Activated naive CD8-positive, alpha-beta T cell treated with anti-CD3 and anti-CD28 coated beads for 36 hours (primary cell): ENCODE data around the gene PTGFRN. TPM values are rescaled to one million over a fixed set of nuclear protein-coding genes. Genes with fewer than 3 reads are reported as not detected.

Experiments used
- DNase-seq: peaks from one replicate; pipeline ENCODE4 v3.0.0; 2021
- H3K27ac Mint-ChIP-seq: one replicate; pipeline ENCODE4 v1.8.0; 2022; ENCODE audit warnings: mild to moderate bottlenecking, moderate library complexity, mixed read lengths
- H3K27me3 Mint-ChIP-seq: one replicate; pipeline ENCODE4 v1.8.0; 2022; ENCODE audit warnings: mild to moderate bottlenecking, mixed read lengths
- H3K36me3 Mint-ChIP-seq: one replicate; pipeline ENCODE4 v1.8.0; 2021; ENCODE audit warnings: mild to moderate bottlenecking, mixed read lengths
- H3K4me1 Mint-ChIP-seq: one replicate; pipeline ENCODE4 v1.8.0; 2021; ENCODE audit warnings: mixed read lengths
- H3K4me3 Mint-ChIP-seq: one replicate; pipeline ENCODE4 v1.8.0; 2022; ENCODE audit warnings: mild to moderate bottlenecking, moderate library complexity, mixed read lengths
- H3K9me3 Mint-ChIP-seq: one replicate; pipeline ENCODE4 v1.8.0; 2022; ENCODE audit warnings: mixed read lengths
- total RNA-seq, 2 experiments: library from RNA; stranded (reverse); gene quantifications; one replicate each; pipeline ENCODE4 v1.2.3, GENCODE V29; 2021

PTGFRN gene
- total RNA-seq, 2 experiments from 2014 or later = 8.7 to 9.4 TPM

DNA sequence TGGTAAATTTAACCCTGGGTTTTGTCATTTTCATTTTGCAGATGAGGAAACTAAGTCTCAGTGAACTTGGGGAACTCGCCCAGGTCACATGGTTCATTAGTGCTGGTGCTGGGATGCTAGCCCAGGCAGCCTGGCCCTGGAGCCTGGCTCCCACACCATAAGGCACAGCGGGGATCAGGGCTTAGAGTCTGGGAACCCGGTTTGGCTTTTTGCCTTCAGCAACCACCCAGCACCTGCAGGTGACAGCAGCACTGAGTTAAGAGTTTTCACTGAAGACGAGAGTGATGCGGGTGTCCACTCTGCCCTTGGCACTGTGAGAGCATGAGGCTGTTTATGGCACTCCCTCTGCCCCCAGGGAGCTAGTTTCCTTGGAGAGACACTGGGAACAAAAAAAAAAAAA is 73.4 kb downstream of the PTGFRN start:
- Mint-ChIP-seq H3K9me3 (peaks cover 5% of the 10 kb centered on the region), H3K27me3 (no peaks in the 10 kb centered on the region), H3K36me3 (peaks cover 16% of the 10 kb centered on the region), H3K27ac (no peak overlapping the region), H3K4me3 (no peak overlapping the region), H3K4me1 (peaks cover 23% of the 10 kb centered on the region)
- DNase-seq = no peak

- no peak for DNase-seq
- Mint-ChIP-seq H3K36me3 (peaks cover 20% of the 10 kb centered on the region), H3K27ac (no peak overlapping the region), H3K4me3 (no peak overlapping the region), H3K9me3 (peaks cover 5% of the 10 kb centered on the region), H3K27me3 (no peaks in the 10 kb centered on the region), H3K4me1 (peaks cover 25% of the 10 kb centered on the region)
Observed at GRCh38 chr1:116983678-116984077, 74.0 kb downstream of the PTGFRN start.

DNA sequence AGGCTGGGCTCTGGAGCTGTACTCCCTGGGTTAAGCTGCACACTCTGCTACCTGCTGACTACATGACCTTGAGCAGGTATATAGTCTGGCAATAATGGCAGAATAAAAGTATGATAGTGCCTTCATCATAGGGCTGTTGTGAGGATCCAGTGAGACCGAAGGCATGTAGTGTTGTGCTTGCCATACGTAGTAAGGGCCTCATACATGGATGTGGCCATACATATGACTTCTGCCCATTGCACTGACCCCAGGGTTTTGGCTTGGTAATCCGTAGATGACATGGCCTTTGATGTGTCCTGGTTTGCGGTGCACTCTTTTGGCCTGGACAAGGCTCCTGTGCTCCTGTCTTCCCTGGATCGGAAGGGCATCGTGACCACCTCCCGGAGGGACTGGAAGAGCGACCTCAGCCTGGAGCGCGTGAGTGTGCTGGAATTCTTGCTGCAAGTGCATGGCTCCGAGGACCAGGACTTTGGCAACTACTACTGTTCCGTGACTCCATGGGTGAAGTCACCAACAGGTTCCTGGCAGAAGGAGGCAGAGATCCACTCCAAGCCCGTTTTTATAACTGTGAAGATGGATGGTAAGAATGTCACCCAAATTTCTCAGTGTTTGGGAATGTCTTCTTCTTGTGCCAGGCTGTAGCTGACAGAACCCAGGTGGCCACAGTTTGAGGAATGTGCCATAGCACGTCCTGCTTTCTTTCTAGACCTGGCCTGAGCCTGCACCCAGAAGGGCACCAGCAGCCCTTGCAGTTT is 74.9 kb downstream of the PTGFRN start:
- Mint-ChIP-seq H3K4me1 (peaks cover 25% of the 10 kb centered on the region), H3K36me3 (peaks cover 20% of the 10 kb centered on the region), H3K27ac (no peak overlapping the region), H3K9me3 (no peaks in the 10 kb centered on the region), H3K4me3 (no peak overlapping the region), H3K27me3 (no peaks in the 10 kb centered on the region)
- DNase-seq = no peak

- no peaks in the 10 kb centered on the region for H3K27me3 Mint-ChIP-seq
- peak; percentile 30 for DNase-seq
- H3K4me1 Mint-ChIP-seq = peaks cover 30% of the 10 kb centered on the region
- H3K4me3 Mint-ChIP-seq = peak overlapping the region; percentile 73
- peaks cover 20% of the 10 kb centered on the region for H3K36me3 Mint-ChIP-seq
- peak overlapping the region; percentile 96 for H3K27ac Mint-ChIP-seq
- no peaks in the 10 kb centered on the region for H3K9me3 Mint-ChIP-seq
Observed at GRCh38 chr1:116986421-116987255, 76.9 kb downstream of the PTGFRN start.

DNA sequence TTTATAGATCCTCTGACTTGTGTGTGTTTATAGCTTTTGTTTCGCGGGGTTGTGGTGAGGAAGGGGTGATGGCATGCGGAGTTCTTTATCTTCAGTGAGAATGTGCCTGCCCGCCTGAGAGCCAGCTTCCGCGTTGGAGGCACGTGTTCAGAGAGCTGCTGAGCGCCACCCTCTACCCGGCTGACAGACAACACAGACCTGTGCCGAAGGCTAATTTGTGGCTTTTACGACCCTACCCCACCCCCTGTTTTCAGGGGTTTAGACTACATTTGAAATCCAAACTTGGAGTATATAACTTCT is 77.5 kb downstream of the PTGFRN start:
- Mint-ChIP-seq H3K4me1 (peaks cover 34% of the 10 kb centered on the region), H3K27ac (peak overlapping the region; percentile 96), H3K36me3 (peaks cover 20% of the 10 kb centered on the region), H3K27me3 (no peaks in the 10 kb centered on the region), H3K4me3 (peak overlapping the region; percentile 73), H3K9me3 (no peaks in the 10 kb centered on the region)
- DNase-seq = peak; percentile 60

DNA sequence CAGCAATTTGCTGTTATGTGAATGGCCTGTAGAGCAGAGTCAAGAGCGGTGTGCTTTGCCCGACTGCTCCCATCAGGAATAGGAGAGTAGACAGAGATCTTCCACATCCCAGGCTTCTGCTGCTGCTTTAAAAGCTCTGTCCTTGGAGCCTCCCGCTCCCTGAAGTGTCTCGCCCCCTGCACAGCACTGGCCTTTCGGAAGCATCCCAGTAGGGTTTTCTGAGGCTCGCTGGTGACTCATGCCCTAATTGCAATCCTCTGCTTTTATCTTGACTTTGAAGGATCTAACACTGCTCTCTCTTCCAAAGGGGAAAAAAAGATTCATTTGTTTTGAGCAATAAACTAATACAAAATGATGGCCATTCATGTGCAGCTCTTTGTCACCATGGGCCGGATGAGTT is 78.5 kb downstream of the PTGFRN start:
- Mint-ChIP-seq H3K36me3 (peaks cover 21% of the 10 kb centered on the region), H3K4me1 (peaks cover 34% of the 10 kb centered on the region), H3K9me3 (no peaks in the 10 kb centered on the region), H3K27me3 (no peaks in the 10 kb centered on the region), H3K27ac (peak overlapping the region; percentile 46), H3K4me3 (no peak overlapping the region)
- DNase-seq = no peak

DNA sequence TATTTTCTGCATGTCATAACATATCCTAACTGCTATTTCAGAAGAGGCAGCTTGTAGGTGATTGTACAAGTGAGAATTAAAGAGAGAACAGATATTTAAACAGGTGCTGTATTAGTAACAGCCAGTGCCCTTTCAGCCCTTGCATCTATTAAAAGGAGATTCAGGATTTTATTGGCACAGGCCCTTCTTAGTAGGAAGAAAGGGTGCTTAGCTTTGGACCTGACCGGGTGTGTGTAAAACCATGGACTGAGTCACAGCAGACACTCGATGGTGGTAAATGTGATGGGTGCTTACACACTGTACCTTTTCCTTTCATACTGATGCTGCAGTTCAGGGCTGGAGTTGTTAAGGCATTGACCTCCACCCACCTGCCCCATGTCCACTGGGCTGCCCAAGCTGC is 79.2 kb downstream of the PTGFRN start:
- DNase-seq = no peak
- no peak overlapping the region for H3K4me3 Mint-ChIP-seq
- peaks cover 2% of the 10 kb centered on the region for H3K9me3 Mint-ChIP-seq
- no peak overlapping the region for H3K27ac Mint-ChIP-seq
- no peaks in the 10 kb centered on the region for H3K27me3 Mint-ChIP-seq
- peaks cover 34% of the 10 kb centered on the region for H3K4me1 Mint-ChIP-seq
- H3K36me3 Mint-ChIP-seq = peaks cover 21% of the 10 kb centered on the region

- Mint-ChIP-seq H3K9me3 (peaks cover 2% of the 10 kb centered on the region), H3K36me3 (peaks cover 21% of the 10 kb centered on the region), H3K4me1 (peaks cover 34% of the 10 kb centered on the region), H3K27ac (no peak overlapping the region), H3K4me3 (no peak overlapping the region), H3K27me3 (no peaks in the 10 kb centered on the region)
- DNase-seq = no peak
Observed at GRCh38 chr1:116989835-116990234, 80.1 kb downstream of the PTGFRN start.

DNA sequence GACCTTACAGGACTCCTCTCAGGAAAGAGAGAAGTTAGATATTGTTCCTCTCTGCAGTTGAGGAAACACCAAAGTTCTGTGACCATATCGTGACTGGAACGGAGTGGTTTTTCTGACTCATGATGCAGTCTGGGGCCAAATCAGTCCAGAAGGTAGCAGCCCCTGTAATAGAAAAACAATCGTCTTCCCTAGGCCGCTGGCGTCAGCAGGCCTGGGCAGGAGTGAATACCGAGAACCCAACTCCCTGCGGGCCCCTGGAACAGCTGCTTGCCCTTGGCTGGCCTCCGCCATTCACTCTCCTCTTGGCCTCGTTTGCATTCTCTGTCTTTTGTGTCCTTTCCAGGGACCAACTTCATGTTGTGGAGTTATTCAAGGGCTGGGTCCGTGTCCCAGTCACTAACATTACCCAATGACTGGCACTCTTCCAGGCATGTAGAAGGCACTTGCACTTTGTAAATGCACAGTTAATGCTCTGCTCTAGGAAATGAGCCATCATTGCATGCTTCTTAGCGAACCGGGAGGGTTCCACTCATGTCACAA is 81.0 kb downstream of the PTGFRN start:
- no peak for DNase-seq
- H3K27me3 Mint-ChIP-seq = no peaks in the 10 kb centered on the region
- H3K36me3 Mint-ChIP-seq = peaks cover 19% of the 10 kb centered on the region
- peaks cover 34% of the 10 kb centered on the region for H3K4me1 Mint-ChIP-seq
- peaks cover 2% of the 10 kb centered on the region for H3K9me3 Mint-ChIP-seq
- H3K27ac Mint-ChIP-seq = no peak overlapping the region
- H3K4me3 Mint-ChIP-seq = no peak overlapping the region

GRCh38 chr1:116991171-116991845 is 81.6 kb downstream of the PTGFRN start:
- H3K4me1 Mint-ChIP-seq = peaks cover 29% of the 10 kb centered on the region
- peaks cover 2% of the 10 kb centered on the region for H3K9me3 Mint-ChIP-seq
- no peak for DNase-seq
- H3K36me3 Mint-ChIP-seq = peaks cover 18% of the 10 kb centered on the region
- H3K27me3 Mint-ChIP-seq = no peaks in the 10 kb centered on the region
- no peak overlapping the region for H3K4me3 Mint-ChIP-seq
- no peak overlapping the region for H3K27ac Mint-ChIP-seq

DNA sequence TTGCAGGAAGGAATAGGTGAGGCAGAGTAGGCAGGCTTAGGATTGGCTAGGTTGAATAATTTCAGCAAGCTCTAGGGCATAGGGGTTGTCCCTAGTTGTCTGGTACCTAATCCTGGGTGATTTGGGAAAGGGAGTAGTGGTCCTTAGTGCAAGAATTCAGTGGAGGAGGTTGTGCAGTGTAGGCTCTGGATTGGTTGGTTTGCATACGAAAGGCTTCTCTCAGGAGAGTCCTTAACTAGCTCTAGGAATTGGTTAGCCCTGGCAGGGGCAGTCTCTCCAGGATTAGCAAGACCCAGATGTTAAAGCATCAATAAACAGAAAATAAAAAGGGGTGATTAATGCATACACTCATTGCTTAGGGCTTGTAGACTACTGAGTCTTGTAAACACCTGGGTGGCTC is 82.2 kb downstream of the PTGFRN start:
- H3K9me3 Mint-ChIP-seq = peaks cover 2% of the 10 kb centered on the region
- no peak overlapping the region for H3K27ac Mint-ChIP-seq
- no peak overlapping the region for H3K4me3 Mint-ChIP-seq
- no peak for DNase-seq
- H3K4me1 Mint-ChIP-seq = peaks cover 23% of the 10 kb centered on the region
- H3K36me3 Mint-ChIP-seq = peaks cover 14% of the 10 kb centered on the region
- no peaks in the 10 kb centered on the region for H3K27me3 Mint-ChIP-seq

- no peak for DNase-seq
- Mint-ChIP-seq H3K36me3 (peaks cover 4% of the 10 kb centered on the region), H3K4me3 (no peak overlapping the region), H3K27ac (no peak overlapping the region), H3K27me3 (no peaks in the 10 kb centered on the region), H3K4me1 (peaks cover 9% of the 10 kb centered on the region), H3K9me3 (peaks cover 2% of the 10 kb centered on the region)
Observed at GRCh38 chr1:116993286-116993685, 83.6 kb downstream of the PTGFRN start.

DNA sequence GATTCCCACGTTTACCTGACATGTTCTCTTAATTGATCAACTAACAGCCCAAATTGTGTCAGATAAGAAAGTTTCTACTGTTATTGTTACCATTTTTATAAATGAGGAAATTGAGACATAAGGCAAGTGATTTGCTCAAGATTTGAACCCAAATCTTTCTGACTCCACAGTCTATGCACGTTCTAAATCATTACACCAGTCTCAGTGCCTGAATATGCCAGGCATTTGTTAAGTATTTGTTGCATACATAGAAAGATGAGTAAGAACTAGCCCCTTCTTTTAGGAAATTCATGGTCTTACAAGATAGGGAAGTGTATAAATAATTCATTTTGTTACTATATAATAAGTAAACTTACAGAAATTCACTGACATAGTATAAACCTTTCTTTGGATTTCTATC is 84.7 kb downstream of the PTGFRN start:
- no peak for DNase-seq
- Mint-ChIP-seq H3K27me3 (no peaks in the 10 kb centered on the region), H3K4me3 (no peak overlapping the region), H3K4me1 (peaks cover 9% of the 10 kb centered on the region), H3K27ac (no peak overlapping the region), H3K9me3 (peaks cover 2% of the 10 kb centered on the region), H3K36me3 (peaks cover 1% of the 10 kb centered on the region)

DNA sequence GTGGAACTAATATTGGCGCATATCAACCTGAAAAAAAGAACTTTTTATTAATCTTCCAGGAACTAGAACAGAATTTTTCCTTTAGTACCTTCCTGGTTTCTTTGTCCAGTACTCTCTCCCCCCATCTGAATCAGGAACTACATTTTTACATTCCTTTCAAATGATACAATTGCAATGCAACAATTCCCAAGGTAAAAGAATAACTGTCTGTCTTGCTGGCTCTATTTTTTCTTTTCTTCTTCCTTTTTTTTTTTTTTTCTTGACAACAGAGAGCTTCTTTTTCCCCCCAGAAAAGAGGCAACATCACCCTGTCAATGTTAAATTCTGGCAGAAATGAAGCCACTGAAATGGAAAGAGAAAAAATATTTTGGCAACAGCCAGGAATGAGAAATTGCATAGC is 87.3 kb downstream of the PTGFRN start:
- peaks cover 1% of the 10 kb centered on the region for H3K36me3 Mint-ChIP-seq
- H3K9me3 Mint-ChIP-seq = peaks cover 3% of the 10 kb centered on the region
- H3K27me3 Mint-ChIP-seq = no peaks in the 10 kb centered on the region

GRCh38 chr1:116997636-116998035 is 87.9 kb downstream of the PTGFRN start:
- H3K27me3 Mint-ChIP-seq = no peaks in the 10 kb centered on the region
- H3K4me3 Mint-ChIP-seq = no peak overlapping the region
- H3K36me3 Mint-ChIP-seq = no peaks in the 10 kb centered on the region
- H3K27ac Mint-ChIP-seq = no peak overlapping the region
- H3K9me3 Mint-ChIP-seq = peaks cover 5% of the 10 kb centered on the region
- peaks cover 14% of the 10 kb centered on the region for H3K4me1 Mint-ChIP-seq
- DNase-seq = no peak

More for the DNA sequence above, 87.3 kb downstream of the PTGFRN start:
- Mint-ChIP-seq H3K27ac (no peak overlapping the region), H3K4me3 (no peak overlapping the region), H3K4me1 (peaks cover 12% of the 10 kb centered on the region)
- no peak for DNase-seq
